NCI-H510A (cell line): ENCODE measurements around the gene RSAD2.
"Not testable (repeated sequence)": the region's sequence is repeated elsewhere in the genome, so short reads cannot be mapped to it uniquely, and the experiment has no call there.

Experiments used
- DNase-seq: peaks from one replicate; lab custom pipeline; 2025; lab: John Stamatoyannopoulos, UW

RSAD2 gene

DNA sequence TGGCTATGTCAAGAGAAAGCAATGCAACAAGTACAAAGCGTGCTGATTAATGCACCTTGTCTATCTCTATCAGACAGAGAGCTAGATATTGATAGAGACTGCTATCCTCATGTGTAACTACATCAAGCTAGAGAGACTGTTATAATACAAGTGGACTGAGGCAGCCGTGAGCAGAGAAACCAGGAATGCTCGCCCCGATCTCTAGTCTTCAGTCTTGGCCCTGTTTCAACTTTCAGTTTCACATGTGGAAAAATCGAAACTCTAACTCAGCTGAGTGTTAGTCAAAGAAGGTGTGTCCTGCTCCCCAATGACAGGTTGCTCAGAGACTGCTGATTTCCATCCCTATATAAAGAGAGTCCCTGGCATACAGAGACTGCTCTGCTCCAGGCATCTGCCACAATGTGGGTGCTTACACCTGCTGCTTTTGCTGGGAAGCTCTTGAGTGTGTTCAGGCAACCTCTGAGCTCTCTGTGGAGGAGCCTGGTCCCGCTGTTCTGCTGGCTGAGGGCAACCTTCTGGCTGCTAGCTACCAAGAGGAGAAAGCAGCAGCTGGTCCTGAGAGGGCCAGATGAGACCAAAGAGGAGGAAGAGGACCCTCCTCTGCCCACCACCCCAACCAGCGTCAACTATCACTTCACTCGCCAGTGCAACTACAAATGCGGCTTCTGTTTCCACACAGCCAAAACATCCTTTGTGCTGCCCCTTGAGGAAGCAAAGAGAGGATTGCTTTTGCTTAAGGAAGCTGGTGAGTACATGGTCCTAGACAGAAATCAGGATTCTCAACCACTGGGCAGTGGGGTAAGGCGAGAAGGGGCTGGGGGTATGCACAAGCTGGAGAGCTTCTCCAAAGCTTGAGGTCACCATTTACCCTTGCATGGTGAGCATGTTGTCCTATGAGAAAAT lies at the start of gene RSAD2:
RSAD2 (plus strand) TSS at position 376 of the 903 bp plus-strand sequence; CDS start at position 400, 24 bp downstream.
- DNase-seq, result peak; percentile 37

DNA sequence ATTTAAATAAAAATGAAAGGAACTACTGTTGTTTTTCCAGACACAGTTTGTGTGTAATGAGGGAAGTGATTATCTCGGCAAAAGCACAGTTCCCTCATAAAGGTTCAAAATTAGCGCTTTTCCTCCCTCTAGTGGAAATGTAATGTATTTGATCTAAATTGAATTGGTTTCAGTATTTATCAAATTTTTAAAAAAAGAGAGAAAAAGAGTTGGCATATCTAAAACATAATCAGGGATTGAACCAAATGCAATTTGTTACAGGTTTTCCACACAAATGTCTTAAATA lies 49.3 kb upstream of the RSAD2 start:
- DNase-seq, result no peak

GRCh38 chr2:6831229-6831628 lies 46.3 kb upstream of the RSAD2 start:
- no peak for DNase-seq

DNA sequence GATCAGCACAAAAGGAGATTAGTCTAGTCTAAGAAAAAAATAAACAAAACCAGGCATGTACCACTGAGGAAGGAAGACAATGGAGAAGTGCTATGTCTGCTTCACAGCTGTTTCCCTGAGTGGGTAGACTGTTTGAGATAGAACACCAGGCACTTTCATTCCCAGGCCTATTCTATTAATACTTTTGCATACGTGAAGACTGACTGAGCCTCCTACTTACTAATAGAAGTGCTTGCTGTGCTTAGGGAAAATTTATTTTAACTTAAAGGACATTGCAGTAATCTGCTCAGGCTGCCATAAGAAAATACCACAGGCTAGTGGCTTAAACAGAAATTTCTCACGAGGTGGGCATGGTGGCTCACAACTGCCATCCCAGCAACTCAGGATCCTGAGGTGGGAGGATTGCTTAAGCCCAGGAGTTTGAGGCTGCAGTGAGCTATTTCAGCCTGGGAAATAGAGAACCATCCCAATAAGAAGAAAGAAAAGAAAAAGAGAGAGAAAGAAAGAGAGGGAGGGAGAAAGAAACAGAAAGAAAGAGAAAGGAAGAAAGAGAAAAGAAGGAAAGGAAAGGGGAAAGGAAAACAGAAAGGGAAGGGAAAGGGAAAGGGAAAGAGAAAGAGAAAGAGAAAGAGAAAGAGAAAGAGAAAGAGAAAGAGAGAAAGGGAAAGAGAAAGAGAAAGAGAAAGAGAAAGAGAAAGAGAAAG lies 44.8 kb upstream of the RSAD2 start:
- no peak for DNase-seq

DNA sequence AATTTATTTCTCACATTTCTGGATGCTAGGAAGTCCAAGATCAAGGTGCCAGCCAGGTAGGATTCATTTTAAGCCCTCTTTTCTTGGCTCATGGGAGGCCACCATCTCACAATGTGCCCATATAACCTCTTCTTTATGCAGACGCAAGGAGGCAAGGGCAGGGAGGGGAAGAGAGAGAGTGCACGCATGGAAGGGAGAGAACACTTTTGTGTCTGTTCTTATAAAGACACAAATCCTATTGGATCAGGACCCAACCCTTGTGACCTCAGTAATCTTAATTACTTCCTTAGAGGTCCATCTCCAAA lies 44.3 kb upstream of the RSAD2 start:
- no peak for DNase-seq

- no peak for DNase-seq
Measured at GRCh38 chr2:6834163-6834562, 43.4 kb upstream of the RSAD2 start.

DNA sequence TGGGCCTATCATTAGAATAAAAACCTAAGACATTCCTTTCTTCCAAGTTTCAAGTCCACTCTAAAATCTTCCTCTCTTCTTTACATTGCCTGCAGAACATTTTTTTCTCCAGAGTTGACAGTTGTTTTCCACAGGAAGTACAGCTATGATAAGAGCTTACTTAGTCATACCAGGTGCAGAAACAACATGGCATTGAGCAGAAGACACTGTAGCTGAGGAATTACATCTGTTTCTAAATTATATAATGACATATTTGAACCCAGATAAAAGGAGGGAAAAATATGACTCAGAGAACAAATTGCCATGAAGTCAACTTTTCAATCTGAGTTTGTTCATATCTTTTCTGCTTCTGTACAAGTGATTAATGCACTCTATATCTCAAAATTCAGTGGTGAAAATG lies 42.1 kb upstream of the RSAD2 start:
- no peak for DNase-seq

- no peak for DNase-seq
Measured at GRCh38 chr2:6838673-6839319, 38.8 kb upstream of the RSAD2 start.

- DNase-seq, result no peak
Measured at GRCh38 chr2:6841537-6842287, 35.9 kb upstream of the RSAD2 start.

DNA sequence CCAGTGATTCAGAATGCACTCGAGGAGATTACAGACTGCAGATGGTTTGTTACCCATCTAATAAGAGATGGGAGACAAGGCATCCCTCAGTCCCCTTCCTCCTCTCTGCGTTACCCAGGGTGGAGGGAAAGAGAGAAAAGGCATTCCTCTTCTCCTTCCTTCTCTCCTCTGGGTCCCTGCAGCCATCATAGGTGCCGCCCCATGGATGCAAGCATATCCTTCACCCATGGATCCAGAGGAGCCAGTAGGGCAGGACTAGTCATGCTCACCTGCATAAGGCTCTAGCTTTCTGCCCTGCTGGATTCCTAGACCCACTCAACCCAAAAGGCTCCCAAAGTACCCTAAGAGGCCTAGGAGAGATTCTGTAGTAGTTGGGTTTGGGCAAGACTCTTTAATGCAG lies 32.3 kb upstream of the RSAD2 start:
- no peak for DNase-seq

GRCh38 chr2:6845903-6846302 lies 31.7 kb upstream of the RSAD2 start:
- DNase-seq, result no peak

- no peak for DNase-seq
Measured at GRCh38 chr2:6846540-6846939, 31.0 kb upstream of the RSAD2 start.

GRCh38 chr2:6846967-6847681 lies 30.5 kb upstream of the RSAD2 start:
- no peak for DNase-seq

- no peak for DNase-seq
Measured at GRCh38 chr2:6852195-6852594, 25.4 kb upstream of the RSAD2 start.

DNA sequence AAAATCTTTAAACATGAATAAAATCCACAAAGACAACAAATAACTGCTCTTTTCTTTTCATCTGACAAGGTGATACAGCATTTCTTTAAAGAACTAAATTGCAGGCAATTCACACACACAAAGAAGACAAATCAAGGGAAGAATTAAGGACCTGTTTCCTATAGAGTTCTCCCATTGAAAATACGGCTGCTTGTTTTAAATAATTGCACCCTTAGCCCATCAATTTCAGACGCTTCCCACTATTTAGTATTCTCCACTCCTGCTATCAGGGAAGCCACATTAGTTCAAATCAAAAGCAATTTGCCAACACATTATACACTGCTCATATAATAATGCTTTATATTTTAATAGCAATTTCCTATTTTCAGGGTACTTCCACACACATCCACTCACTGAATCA lies 23.2 kb upstream of the RSAD2 start:
- no peak for DNase-seq

- DNase-seq, result no peak
Measured at GRCh38 chr2:6855860-6856547, 21.6 kb upstream of the RSAD2 start.

DNA sequence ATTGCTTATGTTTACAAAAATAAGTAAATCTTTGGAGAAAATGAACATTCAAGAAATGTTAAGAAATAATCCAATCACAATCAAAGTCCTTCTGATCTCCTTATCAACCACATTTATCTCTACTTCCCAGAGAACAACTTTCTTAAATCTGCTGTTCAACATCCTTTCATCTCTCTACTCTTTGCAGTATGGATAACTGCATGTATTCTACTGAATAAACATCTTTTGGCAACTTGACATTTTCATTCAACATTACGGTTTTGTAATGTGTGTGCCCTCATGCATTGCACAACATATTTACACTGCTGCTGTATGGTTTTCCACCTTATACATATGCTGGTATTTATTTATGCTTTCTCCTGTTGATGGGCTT lies 21.0 kb upstream of the RSAD2 start:
- DNase-seq, result no peak

DNA sequence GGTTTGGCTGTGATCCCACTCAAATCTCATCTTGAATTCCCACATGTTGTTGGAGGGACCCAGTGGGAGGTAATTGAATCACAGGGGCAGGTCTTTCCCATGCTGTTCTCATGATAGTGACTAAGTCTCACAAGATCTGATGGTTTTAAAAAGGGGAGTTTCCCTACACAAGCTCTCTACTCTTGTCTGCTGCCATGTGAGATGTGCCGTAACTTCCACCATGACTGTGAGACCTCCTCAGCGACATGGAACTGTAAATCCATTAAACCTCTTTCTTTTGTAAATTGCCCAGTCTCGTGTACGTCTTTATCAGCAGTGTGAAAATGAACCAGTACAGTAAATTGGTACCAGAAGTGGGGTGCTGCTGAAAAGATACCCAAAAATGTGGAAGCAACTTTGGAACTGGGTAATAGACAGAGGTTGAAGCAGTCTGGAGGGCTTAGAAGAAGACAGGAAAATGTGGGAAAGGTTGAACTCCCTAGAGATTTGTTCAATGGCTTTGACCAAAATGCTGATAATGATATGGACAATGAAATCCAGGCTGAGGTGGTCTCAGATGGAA lies 19.0 kb upstream of the RSAD2 start:
- DNase-seq, result not testable (repeated sequence)

DNA sequence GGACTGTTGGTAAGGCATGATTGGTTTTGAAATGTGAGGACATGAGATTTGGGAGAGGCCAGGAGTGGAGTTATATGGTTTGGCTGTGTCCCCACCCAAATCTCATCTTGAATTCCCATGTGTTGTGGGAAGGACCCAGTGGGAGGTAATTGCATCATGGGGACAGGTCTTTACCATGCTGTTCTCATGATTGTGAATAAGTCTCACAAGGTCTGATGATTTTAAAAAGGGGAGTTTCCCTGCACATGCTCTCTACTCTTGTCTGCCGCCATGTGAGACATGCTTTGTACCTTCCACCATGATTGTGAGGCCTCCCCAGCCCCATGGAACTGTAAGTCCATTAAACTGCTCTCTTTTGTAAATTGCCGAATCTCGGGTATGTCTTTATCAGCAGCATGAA lies 17.3 kb upstream of the RSAD2 start:
- no peak for DNase-seq

GRCh38 chr2:6863792-6864191 lies 13.8 kb upstream of the RSAD2 start:
- no peak for DNase-seq

DNA sequence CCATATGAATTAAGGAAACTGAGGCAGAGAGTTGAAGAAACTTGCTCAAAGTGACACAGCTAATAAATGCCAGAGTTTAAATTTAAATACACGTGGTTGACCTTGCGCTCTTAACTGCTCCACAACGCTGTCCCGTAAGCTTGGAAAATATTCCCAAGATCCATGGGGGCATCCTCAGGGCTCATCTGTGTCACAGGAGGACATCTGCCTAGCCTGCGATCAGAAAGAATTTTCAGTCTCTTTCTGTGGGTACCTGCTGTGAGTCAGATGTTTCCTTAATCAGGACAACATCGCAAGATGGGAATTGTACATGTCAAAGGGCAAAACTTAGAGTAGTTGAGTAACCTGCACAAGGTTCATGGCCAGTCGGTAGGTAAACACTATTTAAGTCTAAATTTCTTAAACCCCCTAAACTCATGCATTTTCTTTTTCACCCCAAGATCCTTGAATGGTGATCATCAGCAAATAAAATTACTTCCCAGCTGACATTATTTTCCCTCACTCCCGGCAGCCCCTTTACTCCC lies 13.3 kb upstream of the RSAD2 start:
- no peak for DNase-seq
